Left ventricle myocardium superior (tissue), 1 donor: ENCODE data around the gene GLYAT. TPM values are rescaled to one million over a fixed set of nuclear protein-coding genes. Genes with fewer than 3 reads are reported as not detected.
"Not testable (repeated sequence)": the region's sequence is repeated elsewhere in the genome, so short reads cannot be mapped to it uniquely, and the experiment has no call there.

Experiments
- ATAC-seq: fragments of 200-7000 bp; cut with Tn5 transposase; one replicate; pipeline ENCODE4 v1.9.1; 2020; ENCODE audit warnings: mild to moderate bottlenecking, moderate library complexity
- DNase-seq: peaks from one replicate; pipeline ENCODE4 v3.0.0-alpha.2; 2020
- intact Hi-C: fragments of 100-400 bp; cut with micrococcal nuclease; formaldehyde crosslinking; loops from one replicate; pipeline ENCODE4 v1.11.0; 2022
- total RNA-seq: library from RNA; stranded (reverse); fragmentation: NEBNext Ultra II Directional; extraction: Animal tissue kit (Norgen Biotek cat#: 25700); gene quantifications from one replicate; pipeline ENCODE4 v1.2.1, GENCODE V29; 2021
- donor health status: DM: no; HTN: yes; CAD: no; lungs with severe emphysema.

The GLYAT gene
- total RNA-seq, 1 donor from 2014 or later = 0.59 TPM

- intact Hi-C loops = no loop called here
- DNase-seq = no peak
- no peak for ATAC-seq
Measured at GRCh38 chr11:58744988-58745704, 13.4 kb upstream of the GLYAT start.

GRCh38 chr11:58742981-58743880 is 11.5 kb upstream of the GLYAT start:
- ATAC-seq (no peak), DNase-seq (no peak)
- intact Hi-C loops = no loop called here

DNA sequence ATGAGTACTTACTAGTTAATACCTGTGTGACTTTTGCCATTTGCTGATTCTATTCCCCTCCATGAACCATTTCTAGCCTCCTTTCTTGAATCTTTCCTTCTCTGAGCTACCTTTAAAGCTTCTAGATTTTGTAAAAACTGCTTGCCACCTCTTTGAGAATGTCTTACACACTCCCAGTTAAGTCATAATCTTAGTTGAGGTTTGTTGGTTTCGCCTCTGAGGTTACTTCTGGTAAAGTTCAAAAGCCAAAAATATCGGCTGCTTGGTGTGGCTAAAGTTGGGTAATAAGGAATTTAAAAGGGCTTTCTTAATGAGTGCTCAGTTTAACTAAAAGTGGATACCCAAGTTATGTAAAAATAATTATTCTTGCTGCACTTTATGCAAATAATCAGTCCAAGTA is 10.4 kb upstream of the GLYAT start:
- ATAC-seq (no peak), DNase-seq (no peak)
- intact Hi-C loops = no loop called here

DNA sequence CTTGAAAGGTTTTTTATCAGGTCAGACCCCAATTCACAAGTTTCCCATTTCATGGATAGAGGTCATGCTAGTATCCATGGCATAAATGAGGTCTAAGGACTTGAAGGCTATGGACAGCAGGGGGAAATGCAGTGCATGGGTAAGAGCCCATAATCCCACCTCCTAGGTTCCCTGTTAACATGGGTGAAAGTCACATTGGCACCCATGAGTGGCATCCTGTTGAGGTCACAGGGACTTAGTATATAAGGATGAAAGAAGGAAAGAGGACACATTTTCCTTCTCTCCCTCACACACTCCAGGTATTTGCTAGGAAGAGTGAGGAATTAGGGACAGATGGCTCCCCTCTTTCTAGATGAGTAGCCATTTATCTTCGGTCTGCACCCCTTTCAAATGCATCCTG is 9.4 kb upstream of the GLYAT start:
- intact Hi-C loops = no loop called here
- ATAC-seq = no peak
- DNase-seq = no peak

DNA sequence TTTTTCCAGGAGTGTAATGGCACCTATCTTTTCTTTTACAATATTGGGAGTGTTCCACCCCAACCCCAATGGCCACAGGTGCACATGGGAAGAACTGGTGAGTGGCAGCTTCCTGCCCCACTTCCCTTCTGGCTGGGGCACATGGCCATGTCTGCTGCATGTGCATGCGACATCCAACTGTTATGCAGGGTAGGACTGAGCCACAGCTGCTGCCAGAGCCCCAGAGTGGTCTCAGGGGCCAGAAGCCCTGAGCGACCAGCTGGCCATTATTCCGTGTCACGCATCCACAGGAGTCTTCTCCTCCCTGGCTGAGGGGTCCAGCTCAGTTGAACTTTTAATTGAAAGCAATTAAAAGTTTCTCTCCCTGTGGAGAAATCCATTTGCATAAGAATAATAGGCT is 8.7 kb upstream of the GLYAT start:
- ATAC-seq = no peak
- DNase-seq = no peak
- intact Hi-C loops = no loop called here

- no peak for ATAC-seq
- DNase-seq = no peak
- intact Hi-C loops = no loop called here
Measured at GRCh38 chr11:58739725-58740430, 8.1 kb upstream of the GLYAT start.

DNA sequence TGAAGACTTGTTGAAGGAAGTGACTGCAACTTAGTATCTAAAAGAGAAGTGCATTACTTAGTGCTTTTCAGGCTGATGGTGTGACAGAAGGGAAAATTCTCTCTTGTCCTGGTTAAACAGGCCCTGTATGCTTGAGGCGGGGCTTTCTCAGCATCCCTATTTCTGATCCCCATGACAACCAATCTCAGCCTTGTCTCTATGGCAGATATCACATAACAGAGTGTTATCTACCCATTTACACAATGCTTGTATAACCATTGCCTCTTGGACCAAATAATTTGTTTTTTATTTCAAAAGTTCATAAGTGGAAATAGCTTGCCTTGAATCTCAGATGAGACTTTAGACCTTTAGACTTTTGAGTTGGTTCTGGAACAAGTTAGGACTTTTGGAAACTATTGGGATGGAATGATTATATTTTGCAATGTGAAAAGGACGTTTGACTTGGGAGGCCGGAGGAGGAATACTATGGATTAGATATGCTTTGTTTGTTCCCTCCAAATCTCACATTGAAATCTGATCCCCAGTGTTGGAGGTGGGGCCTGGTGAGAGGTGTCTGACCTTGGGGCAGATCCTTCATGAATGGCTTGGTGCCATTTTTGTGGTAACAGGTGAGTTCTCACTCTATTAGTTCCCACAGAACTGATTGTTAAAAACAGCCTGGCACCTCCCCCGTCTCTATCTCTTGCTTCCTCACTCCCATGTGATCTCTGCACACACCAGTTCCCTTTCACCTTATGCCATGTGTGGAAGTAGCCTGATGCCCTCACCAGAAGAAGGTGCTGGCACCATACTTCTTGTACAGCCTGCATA is 3.1 kb upstream of the GLYAT start:
- no peak for DNase-seq
- intact Hi-C loops = no loop called here
- ATAC-seq = no peak

- no peak for ATAC-seq
- DNase-seq = no peak
- intact Hi-C loops = no loop called here
Measured at GRCh38 chr11:58730507-58731089, 1.1 kb downstream of the GLYAT start.

GRCh38 chr11:58727415-58727797 is 4.3 kb downstream of the GLYAT start:
- DNase-seq (no peak), ATAC-seq (no peak)
- intact Hi-C loops = no loop called here

DNA sequence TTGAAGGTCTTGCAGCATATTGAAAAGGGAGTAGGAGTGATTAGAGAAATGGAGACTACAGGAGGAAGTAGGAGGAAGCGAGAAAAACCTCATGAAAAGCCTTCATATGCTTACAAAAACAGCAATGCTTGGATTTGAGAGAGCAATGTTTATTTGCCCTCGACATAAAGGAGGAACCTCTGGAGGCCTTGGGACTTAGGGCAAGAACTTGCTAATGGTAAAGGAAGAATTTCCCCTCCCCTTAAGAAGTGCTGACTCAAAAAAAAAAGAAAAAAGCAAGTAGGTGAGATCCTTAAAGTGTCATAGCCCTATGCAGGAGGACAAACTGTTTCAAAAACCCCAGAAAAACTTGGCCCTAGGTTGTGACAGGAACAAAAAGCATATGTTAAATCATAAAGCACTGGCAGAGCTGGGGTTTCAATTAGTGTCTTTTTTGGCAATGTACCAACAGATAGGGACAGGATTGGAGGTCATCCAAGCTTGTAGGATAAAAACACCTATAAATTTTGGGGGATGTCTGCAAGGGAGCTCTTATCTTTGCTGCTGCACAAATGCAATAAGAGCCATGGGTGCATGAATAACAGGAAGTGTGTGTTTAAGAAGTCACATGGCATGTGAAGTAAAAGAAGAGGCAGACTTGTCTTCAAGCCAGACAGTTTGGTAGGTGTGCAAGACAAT is 4.9 kb downstream of the GLYAT start:
- intact Hi-C loops = no loop called here
- DNase-seq (no peak), ATAC-seq (no peak)

DNA sequence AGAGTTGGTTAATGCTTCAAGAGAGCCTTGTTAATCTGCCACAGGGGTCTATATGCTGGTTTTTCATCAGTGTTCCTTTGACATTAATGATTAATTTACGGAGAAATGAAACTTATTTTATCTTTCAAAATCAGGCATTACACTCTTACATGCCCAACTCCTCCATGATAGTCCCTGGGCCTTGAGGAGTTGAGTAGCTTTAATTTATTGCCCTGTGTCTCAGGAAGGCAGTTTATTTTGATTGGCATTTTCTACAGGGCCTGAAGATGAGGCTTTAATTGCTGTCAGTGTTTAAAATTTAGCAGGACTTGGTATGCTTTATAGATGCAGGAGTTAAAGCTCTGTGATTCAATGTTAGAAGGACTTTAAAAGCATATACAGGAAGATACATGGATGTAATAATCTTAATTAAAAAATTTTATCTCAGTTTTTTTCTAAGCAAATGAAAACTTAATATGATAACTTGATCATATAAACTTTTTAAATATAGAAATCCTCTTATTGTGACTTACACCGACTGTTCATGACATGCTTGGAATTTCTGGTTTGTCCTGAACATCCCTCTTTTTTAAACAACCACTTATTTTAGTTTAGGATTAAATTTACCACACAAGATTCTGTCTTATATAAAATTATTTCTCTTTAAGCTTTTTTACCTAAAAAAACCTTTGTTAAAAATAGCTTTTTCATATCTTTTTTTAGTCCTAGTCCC is 12.2 kb downstream of the GLYAT start:
- intact Hi-C loops = no loop called here
- ATAC-seq = no peak
- no peak for DNase-seq

DNA sequence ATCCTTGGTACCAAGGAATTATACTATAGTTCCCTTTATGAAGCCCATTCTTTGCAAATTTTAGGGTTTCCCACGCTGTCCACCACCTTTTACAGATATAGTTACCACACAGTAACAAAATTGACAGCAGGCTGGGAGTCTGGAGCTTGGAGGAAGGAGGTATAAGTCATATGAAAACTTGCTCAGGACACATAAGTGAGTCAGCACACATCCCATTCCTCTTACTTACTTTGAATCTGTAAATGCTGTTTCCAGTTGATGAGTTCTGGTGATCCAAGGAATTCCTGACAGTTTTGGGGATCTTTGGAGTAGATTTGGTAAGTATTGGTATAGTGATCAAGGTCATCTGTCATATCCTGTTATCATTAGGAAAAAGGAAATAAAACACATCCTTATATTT is 19.2 kb downstream of the GLYAT start:
- intact Hi-C loops = no loop called here
- no peak for DNase-seq
- ATAC-seq = no peak

DNA sequence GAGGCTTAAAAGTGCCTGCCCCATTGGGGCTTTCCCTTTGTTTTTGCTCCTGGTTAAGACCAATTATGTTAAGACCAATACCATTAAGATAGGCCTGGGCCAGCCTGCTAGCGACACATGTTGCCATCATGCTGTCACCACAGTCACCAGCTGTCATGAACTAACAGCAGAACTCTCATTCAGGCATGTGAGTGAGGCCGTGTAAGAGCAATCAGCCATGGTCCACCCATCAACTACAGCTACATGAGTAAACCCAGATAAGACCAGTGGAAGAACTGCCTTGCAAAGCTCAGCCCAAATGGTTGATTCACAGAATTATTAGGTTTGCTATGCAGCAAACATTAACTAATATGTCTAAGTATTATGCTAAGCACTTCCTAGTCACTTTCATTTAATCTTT is 19.9 kb downstream of the GLYAT start:
- DNase-seq (no peak), ATAC-seq (no peak)
- intact Hi-C loops = no loop called here

DNA sequence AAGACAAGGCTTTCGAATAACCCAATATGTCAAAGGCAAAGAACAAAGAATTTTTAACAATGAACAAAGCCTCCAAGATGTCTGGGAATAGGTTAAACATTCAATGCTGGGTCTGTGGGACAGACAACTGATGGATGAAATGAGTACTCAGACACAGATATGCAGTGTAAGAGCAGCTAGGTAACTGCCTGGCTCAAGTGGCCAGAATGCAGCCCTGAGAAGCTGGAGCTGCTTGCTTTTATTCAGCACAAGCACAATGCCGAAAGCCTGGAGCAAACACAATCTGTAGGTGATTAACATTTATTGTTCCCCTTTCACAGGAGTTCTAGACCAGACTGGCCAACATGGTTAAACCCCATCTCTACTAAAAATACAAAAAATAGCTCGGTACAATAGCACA is 24.0 kb downstream of the GLYAT start:
- intact Hi-C loops = no loop called here
- ATAC-seq (no peak), DNase-seq (no peak)

GRCh38 chr11:58696825-58697224 is 34.9 kb downstream of the GLYAT start:
- intact Hi-C loops, DNase-seq, ATAC-seq: not testable (repeated sequence)

DNA sequence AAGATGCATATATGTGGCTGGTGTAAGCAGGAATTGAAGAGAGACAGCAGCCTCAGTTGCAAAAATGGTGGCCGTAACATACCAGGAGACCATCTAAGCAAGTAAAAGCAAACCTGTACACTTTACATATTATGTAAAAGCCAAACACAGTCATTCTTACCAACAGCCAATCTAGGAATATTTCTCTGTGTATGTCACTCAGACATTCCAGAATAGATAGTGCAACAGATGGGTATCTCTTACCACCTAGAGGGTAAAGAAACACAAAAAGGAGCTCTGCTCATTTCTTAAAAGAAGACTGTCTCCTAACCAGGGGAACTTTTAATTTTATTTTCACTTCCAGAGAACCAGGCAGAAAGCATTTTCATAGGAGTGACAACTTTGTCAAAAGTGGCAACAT is 38.7 kb downstream of the GLYAT start:
- no peak for ATAC-seq
- intact Hi-C loops = no loop called here

GRCh38 chr11:58691675-58692074 is 40.1 kb downstream of the GLYAT start:
- intact Hi-C loops = no loop called here
- ATAC-seq (no peak), DNase-seq (no peak)

More for the DNA sequence above, 38.7 kb downstream of the GLYAT start:
- no peak for DNase-seq
